Tibial artery (tissue), 4 donors: Measurements from ENCODE around the gene CCDC69.

ENCODE experiments used
- DNase-seq, 2 donors: peaks; one replicate each; pipeline ENCODE4 v3.0.0-alpha.2; 2019
- H3K27ac ChIP-seq, 2 donors: fragments of 200-600 bp; sonication (generic) in 1 of 2; 1 replicate in 1 of 2; 2 replicates in 1 of 2; pipeline ENCODE4 v1.5.1; 2018 to 2019; ENCODE audit warnings: mild to moderate bottlenecking in 1 of 2
- H3K27me3 ChIP-seq, 2 donors: fragments of 200-600 bp; sonication (generic) in 1 of 2; one replicate each; pipeline versions ENCODE4 v1.5.1 to v1.6.0; 2016 to 2019
- H3K36me3 ChIP-seq, 3 donors: fragments of 200-600 bp; sonication (generic) in 2 of 3; one replicate each; pipeline ENCODE4 v1.5.1; 2016 to 2019; ENCODE audit warnings: mild to moderate bottlenecking in 2 of 3
- H3K4me1 ChIP-seq, 4 donors: fragments of 200-600 bp; sonication (generic) in 2 of 4; 1 replicate in 3 of 4; 2 replicates in 1 of 4; pipeline ENCODE4 v1.5.1; 2016 to 2019
- H3K4me3 ChIP-seq, 2 donors: fragments of 200-600 bp; sonication (generic) in 1 of 2; 1 replicate in 1 of 2; 2 replicates in 1 of 2; pipeline ENCODE4 v1.5.1; 2018 to 2019; ENCODE audit warnings: mild to moderate bottlenecking in 2 of 2
- H3K9me3 ChIP-seq, 3 donors: fragments of 200-600 bp; sonication (generic) in 1 of 3; one replicate each; pipeline ENCODE4 v1.5.1; 2016 to 2019
- CTCF ChIP-seq, 2 experiments: fragments of 200-600 bp in 1 of 2; fragments of 450-650 bp in 1 of 2; IDR thresholded peaks; one replicate each; pipeline ENCODE4 v1.5.1; 2017 to 2019; ENCODE audit warnings: antibody characterized with exemption in 2 of 2, mild to moderate bottlenecking in 1 of 2, moderate library complexity in 1 of 2
- intact Hi-C: fragments of 100-400 bp; cut with DNase I; formaldehyde crosslinking; loops from one replicate; pipeline ENCODE4 v1.15.0; 2023; ENCODE audit warnings: low total_unique reads

Gene CCDC69

DNA sequence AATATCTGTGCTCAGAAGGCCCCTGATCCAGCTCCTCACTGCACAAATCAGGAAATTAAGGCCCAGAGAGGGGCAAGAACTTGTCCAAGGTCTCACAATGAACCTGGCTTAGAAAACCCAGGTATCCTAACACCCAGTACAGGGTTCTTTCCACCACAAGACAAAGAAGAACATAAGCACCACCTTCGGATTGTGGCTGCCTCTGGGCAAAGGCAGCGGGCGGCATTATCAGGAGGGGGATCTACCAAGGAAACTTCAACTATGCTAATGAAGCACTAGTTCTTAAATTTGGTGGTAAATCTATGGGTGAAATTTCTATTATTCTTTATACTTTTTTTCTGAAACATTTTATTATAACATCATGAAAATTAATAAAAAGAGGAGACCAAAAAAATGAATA is 84.2 kb downstream of the CCDC69 start:
- Histone ChIP-seq H3K4me3 (no peak overlapping the region), H3K4me1 (peaks cover 0 to 41% (median 33%) of the 10 kb centered on the region in 4 donors), H3K9me3 (no peaks in the 10 kb centered on the region), H3K27me3 (no peaks in the 10 kb centered on the region), H3K36me3 (peaks cover 51 to 72% (median 57%) of the 10 kb centered on the region in 3 donors), H3K27ac (no peak overlapping the region)
- TF ChIP-seq CTCF (IDR thresholded peaks at IDR 0.05) = no peak
- DNase-seq = no peak
- intact Hi-C loops = no loop called here

GRCh38 chr5:151139015-151139414 is 84.9 kb downstream of the CCDC69 start:
- Histone ChIP-seq H3K27ac (no peak overlapping the region), H3K27me3 (no peaks in the 10 kb centered on the region), H3K9me3 (no peaks in the 10 kb centered on the region), H3K36me3 (peaks cover 57 to 76% (median 63%) of the 10 kb centered on the region in 3 donors), H3K4me3 (no peak overlapping the region), H3K4me1 (peaks cover 0 to 36% (median 27%) of the 10 kb centered on the region in 4 donors)
- TF ChIP-seq CTCF (IDR thresholded peaks at IDR 0.05) = no peak
- intact Hi-C loops = no loop called here
- no peak for DNase-seq

DNA sequence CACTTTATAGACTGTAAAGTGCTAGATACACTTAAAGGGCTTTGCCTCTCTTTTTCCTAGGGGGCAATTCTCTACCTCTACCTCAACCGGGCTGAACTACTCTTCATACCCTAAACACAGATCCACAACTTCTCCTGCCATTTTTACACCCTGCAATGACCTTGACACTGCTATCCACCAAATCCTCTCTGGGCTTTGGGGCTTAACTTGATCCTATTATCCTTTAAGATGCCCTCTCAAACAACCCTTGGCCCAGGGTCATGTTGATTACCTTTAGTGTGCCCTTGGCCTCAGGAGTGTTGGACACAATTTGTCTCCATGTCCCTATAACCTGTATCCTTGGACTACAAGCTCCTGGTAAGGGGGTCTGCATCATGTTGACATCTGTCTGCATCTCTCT is 85.8 kb downstream of the CCDC69 start:
- Histone ChIP-seq H3K27me3 (no peaks in the 10 kb centered on the region), H3K4me3 (no peak overlapping the region), H3K36me3 (peaks cover 65 to 76% (median 72%) of the 10 kb centered on the region in 3 donors), H3K27ac (no peak overlapping the region), H3K9me3 (no peaks in the 10 kb centered on the region), H3K4me1 (peaks cover 0 to 27% (median 23%) of the 10 kb centered on the region in 4 donors)
- intact Hi-C loops = no loop called here
- DNase-seq = no peak
- no peak for TF ChIP-seq CTCF (IDR thresholded peaks at IDR 0.05)

DNA sequence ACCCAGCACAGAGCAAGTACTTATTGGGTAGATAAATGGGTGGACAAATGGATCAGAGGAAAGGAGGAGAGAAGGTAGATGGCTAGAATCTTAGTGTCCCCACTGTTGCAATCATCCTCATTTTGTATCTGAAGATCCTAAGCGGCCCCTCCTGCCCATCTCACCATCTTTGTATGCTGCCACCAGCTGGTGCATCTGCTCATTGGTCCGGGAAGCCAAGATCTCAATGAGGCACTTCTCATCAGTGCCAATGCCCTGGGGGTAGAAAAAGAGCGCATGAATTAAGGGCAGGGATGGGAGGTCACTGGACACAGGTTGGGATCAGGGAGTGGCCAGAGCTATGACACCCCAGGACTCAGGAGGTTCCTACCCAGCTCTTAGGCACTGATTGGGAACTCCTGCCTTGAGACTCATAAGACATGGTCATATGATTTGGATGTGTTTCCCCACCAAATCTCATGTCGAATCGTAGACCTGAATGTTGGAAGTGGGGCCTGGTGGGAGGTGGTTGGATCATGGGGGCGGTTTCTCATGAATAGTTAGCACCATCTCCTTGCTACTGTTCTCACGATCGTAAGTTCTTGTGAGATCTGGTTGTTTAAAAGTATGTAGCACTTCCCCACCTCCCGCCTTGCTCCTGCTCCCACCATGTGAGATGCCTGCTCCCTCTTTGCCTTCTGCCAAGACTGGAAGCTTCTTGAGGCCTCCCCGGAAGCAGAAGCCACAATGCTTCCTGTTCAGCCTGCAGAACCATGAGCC is 86.6 kb downstream of the CCDC69 start:
- H3K4me1 ChIP-seq = peaks cover 0 to 18% (median 14%) of the 10 kb centered on the region in 4 donors
- H3K4me3 ChIP-seq = no peak overlapping the region
- peaks cover 73 to 85% (median 81%) of the 10 kb centered on the region in 3 donors for H3K36me3 ChIP-seq
- H3K27me3 ChIP-seq = no peaks in the 10 kb centered on the region
- no peak for TF ChIP-seq CTCF (IDR thresholded peaks at IDR 0.05)
- no peaks in the 10 kb centered on the region for H3K9me3 ChIP-seq
- intact Hi-C loops = no loop called here
- H3K27ac ChIP-seq = no peak overlapping the region
- DNase-seq = no peak

GRCh38 chr5:151134228-151134627 is 89.7 kb downstream of the CCDC69 start:
- Histone ChIP-seq H3K36me3 (peaks cover 98 to 100% (median 100%) of the 10 kb centered on the region in 3 donors), H3K9me3 (no peaks in the 10 kb centered on the region), H3K27ac (no peak overlapping the region), H3K27me3 (no peaks in the 10 kb centered on the region), H3K4me3 (no peak overlapping the region), H3K4me1 (no peaks in the 10 kb centered on the region)
- no peak for DNase-seq
- no peak for TF ChIP-seq CTCF (IDR thresholded peaks at IDR 0.05)
- intact Hi-C loops = no loop called here
